Mesodermal cell (in vitro differentiated cells): ENCODE measurements around the gene PRDM5.

Experiments used
- H3K27ac ChIP-seq: 2 replicates; pipeline ENCODE4 v1.7.0; 2013; ENCODE audit warnings: mild to moderate bottlenecking, low read depth, low read length, moderate library complexity; ENCODE audit not compliant: severe bottlenecking
- H3K36me3 ChIP-seq: 2 replicates; pipeline ENCODE4 v1.7.1; 2013; ENCODE audit warnings: mild to moderate bottlenecking, low read length, moderate library complexity; ENCODE audit not compliant: control insufficient read depth, insufficient read depth
- H3K4me1 ChIP-seq: one replicate; pipeline ENCODE4 v1.7.1; 2013; ENCODE audit warnings: mild to moderate bottlenecking, low read length; ENCODE audit not compliant: insufficient read depth, control insufficient read depth, poor library complexity, severe bottlenecking
- H3K4me3 ChIP-seq: 2 replicates; pipeline ENCODE4 v1.7.0; 2013; ENCODE audit warnings: low read length, control low read depth, mild to moderate bottlenecking; ENCODE audit not compliant: insufficient read depth, poor library complexity, severe bottlenecking; ENCODE audit errors: extremely low read depth
- H3K9me3 ChIP-seq: 2 replicates; pipeline ENCODE4 v1.7.1; 2013; ENCODE audit warnings: mild to moderate bottlenecking, low read length, moderate library complexity; ENCODE audit not compliant: control insufficient read depth
- WGBS, 2 experiments: methylation state at CpG; one replicate each; pipeline ENCODE4 v1.1.5; 2013; ENCODE audit warnings: missing lambda C conversion rate in 2 of 2; ENCODE audit not compliant: insufficient coverage in 2 of 2; 5-methylcytosine and 5-hydroxymethylcytosine counted together

Gene PRDM5

DNA sequence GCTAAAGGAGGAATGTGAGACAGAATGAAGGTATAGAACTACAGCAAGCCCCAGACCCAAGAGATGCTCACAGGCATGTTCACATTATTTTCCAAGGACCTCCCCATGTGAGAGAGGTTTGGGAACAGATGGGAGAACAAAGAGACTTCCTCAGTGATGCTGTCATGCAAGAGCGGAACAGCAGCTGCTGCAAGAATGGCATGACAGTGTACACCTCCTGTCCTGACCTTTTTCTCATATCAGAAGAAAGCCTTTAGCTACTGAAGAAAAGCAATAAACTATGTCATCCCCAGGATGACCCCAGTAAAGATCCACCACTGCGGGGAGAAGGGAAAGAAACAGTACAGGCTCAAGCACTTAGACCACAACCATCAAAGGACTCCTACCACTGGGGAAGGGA lies 7.2 kb downstream of the PRDM5 start:
- no peaks in the 10 kb centered on the region for H3K9me3 ChIP-seq
- no peaks in the 10 kb centered on the region for H3K36me3 ChIP-seq
- H3K4me1 ChIP-seq: no peaks in the 10 kb centered on the region
- 100% methylated on average over 1 of the region's 2 CpGs for WGBS, 2 experiments
- no peak overlapping the region for H3K4me3 ChIP-seq
- no peak overlapping the region for H3K27ac ChIP-seq

DNA sequence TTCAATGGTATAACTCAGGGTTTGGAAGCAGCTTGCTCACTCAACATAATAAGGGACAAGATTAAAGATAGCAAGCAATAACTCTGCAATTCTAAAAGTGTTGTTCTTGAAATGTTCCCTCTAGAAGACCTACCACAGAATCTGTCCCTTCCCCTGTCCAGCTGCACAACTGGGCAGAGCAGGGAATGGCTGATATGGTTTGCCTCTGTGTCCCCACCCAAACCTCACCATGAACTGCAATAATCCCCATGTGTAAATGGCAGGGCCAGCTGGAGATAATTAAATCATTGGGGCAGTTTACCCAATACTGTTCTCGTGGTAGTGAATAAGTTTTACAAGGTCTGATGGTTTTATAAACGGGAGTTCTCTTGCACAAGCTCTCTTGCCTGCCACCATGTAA lies 19.1 kb downstream of the PRDM5 start:
- Histone ChIP-seq H3K4me1 (no peaks in the 10 kb centered on the region), H3K27ac (no peak overlapping the region), H3K9me3 (peaks cover 3% of the 10 kb centered on the region), H3K36me3 (peaks cover 18% of the 10 kb centered on the region), H3K4me3 (no peak overlapping the region)
- WGBS, 2 experiments: 90% methylated on average over 2 of the region's 2 CpGs; no CpG with 5 or more reads in 1 of the 2 experiments

DNA sequence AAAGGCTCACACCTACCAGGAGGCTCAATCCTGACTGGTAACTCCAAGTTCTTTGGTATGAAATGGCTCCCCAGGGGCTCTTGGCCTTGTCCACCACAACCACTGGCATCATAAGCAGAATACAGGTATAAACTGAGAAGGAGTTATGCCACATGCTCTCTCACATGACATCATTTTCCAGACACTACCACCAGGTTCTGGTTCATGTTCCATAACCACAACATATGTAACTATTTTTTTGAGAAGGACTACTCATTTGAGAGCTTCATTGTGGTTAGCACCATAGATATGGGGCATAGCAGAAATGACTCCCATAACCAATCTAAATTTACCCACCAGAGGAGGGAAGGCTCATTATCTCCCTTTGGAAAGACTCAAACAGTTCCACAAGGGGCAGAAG lies 19.6 kb downstream of the PRDM5 start:
- H3K4me3 ChIP-seq: no peak overlapping the region
- H3K4me1 ChIP-seq: no peaks in the 10 kb centered on the region
- no peak overlapping the region for H3K27ac ChIP-seq
- peaks cover 18% of the 10 kb centered on the region for H3K36me3 ChIP-seq
- H3K9me3 ChIP-seq: peaks cover 3% of the 10 kb centered on the region

DNA sequence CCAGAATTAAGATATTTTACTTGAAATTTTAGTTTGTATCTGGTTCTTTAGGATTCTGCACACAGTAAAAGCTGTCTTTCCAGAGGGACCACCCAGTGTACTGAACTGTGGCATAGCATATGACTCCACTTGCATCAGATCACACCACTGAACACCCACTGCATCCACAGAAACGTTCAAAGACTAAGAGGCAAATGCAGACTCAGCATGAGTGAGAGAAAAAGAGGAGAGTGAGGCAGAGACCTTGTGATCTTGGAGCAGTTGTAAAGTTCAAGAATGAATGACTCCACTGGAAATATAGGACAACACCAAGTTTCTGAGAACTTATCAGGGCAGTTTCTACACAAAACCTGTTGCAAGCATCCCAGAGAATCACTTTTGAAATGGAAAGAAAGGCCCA lies 20.8 kb downstream of the PRDM5 start:
- Histone ChIP-seq H3K4me3 (no peak overlapping the region), H3K36me3 (peaks cover 18% of the 10 kb centered on the region), H3K9me3 (peaks cover 3% of the 10 kb centered on the region), H3K27ac (no peak overlapping the region), H3K4me1 (no peaks in the 10 kb centered on the region)
- WGBS, 2 experiments: no CpG with 5 or more reads among the region's 1 CpG

DNA sequence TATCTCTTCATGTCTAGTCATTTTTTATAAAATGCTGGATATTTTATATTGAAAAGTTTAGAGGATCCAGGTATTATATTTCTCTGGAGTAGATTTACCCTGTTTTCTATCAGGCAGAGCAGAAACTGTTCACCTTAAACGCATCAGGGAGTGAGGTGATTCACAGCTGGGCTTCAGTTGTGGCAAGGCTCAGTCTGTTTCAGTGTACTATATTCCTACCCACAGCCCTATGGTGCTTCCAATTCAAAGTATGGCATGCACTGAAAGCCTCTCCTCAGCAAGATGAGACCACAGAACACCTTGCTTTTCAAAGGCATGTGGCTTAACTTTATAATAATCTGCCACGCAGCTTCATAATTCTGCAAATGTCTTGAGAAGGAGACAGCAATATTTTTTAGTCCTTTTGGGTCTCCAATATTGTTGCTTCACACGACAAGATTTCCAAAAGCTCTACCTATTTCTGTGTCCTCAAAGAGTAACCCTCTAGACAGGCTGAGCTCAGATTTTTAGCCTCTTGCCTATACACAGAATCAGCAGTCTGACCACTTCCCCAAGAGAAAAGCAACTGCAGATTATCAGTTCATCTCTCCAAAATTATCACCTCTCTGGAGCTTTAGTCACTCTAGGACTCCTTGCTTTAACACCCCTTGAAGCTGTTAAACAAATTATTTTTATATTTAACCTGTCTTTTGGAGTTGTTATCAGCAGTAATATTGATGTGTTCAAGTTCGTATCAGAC lies 24.4 kb downstream of the PRDM5 start:
- H3K4me1 ChIP-seq: no peaks in the 10 kb centered on the region
- 95 to 100% methylated on average over 1 to 2 of the region's 4 CpGs for WGBS, 2 experiments
- no peak overlapping the region for H3K27ac ChIP-seq
- H3K9me3 ChIP-seq: no peaks in the 10 kb centered on the region
- peaks cover 8% of the 10 kb centered on the region for H3K36me3 ChIP-seq
- H3K4me3 ChIP-seq: no peak overlapping the region

DNA sequence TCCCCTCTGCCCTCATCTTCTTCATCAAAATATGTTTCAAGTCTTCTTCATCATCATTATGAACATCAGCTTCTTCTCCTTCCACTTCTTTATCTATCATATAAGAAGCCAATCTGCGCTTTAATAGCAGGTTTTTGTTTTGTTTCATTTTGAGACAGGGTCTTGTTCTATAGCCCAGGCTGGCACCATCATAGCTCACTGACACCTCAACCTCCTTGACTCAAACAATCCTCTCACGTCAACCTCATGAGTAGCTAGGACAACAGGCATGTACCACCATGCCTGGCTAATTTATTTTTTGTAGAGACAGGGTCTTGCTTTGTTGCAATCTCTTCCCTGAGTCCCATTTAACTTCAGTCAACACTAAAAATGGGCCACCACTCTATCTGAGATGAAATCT lies 27.0 kb downstream of the PRDM5 start:
- Histone ChIP-seq H3K36me3 (no peaks in the 10 kb centered on the region), H3K4me3 (no peak overlapping the region), H3K4me1 (no peaks in the 10 kb centered on the region), H3K27ac (no peak overlapping the region), H3K9me3 (peaks cover 9% of the 10 kb centered on the region)
- no CpG with 5 or more reads among the region's 2 CpGs for WGBS, 2 experiments

DNA sequence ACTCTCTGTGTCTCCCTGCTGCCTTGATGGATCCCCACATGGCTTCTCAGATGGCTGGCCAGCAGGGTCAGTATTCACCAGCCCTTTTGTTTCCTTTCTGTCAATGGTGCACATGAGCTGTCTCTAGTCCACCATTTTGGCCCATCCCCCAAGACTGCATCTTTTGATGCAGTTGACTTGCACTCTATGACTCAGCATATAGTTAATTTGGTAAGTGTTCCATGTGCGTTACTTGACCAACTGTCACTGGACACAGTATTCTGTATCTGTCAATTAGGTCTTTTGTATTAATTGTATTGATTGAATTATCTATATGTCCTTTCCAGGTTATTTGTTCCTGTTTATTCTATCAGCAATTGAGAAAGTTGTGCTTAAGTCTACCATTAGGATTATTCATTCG lies 29.2 kb downstream of the PRDM5 start:
- Histone ChIP-seq H3K27ac (no peak overlapping the region), H3K4me1 (no peaks in the 10 kb centered on the region), H3K9me3 (peaks cover 13% of the 10 kb centered on the region), H3K36me3 (no peaks in the 10 kb centered on the region), H3K4me3 (no peak overlapping the region)
- 100% methylated on average over 1 of the region's 2 CpGs; no CpG with 5 or more reads in 1 of the 2 experiments for WGBS, 2 experiments

DNA sequence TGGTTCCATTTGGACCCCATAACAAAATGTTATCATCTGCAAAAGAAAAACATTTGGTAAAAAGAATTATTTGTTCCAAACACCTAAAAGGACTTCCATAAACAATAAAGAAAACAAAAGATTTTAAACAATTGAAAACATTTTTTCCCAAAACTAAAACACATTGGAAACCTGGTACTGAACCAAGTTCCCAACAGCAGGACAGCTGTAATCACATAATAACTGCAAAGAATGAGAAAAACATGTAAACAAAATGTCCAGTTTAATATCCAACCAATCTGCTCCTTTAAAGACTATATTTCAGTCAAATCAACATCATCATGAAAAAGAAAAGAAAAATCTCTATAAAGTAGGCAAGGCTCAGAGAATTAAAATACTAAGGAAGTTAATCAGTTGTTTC lies 36.3 kb downstream of the PRDM5 start:
- Histone ChIP-seq H3K4me3 (no peak overlapping the region), H3K27ac (no peak overlapping the region), H3K36me3 (peaks cover 4% of the 10 kb centered on the region)

DNA sequence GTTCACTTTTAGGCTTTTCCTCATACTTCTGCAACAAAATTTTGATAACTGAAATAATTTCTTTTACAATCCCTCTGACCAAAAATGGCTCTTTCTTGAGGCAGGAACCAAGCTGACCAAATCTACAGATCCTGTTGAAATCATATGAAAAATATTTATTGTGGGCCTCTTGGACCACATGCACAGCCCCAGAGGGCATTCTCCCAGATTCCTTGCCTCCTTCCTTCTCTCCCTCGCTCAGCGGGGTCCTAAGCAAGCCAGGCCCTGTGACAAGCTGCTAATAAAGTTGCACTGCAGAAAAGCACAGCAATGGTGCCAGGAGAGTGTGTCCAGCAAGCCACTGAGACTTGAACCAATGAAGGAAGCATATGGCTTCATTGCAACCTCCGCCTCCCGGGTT lies 40.7 kb downstream of the PRDM5 start:
- H3K27ac ChIP-seq: no peak overlapping the region
- H3K4me1 ChIP-seq: no peaks in the 10 kb centered on the region
- no peak overlapping the region for H3K4me3 ChIP-seq
- no peaks in the 10 kb centered on the region for H3K9me3 ChIP-seq
- H3K36me3 ChIP-seq: peaks cover 4% of the 10 kb centered on the region
- 94 to 100% methylated on average over 2 to 4 of the region's 4 CpGs for WGBS, 2 experiments

More for the DNA sequence above, 36.3 kb downstream of the PRDM5 start:
- H3K9me3 ChIP-seq: peaks cover 7% of the 10 kb centered on the region
- no peaks in the 10 kb centered on the region for H3K4me1 ChIP-seq

DNA sequence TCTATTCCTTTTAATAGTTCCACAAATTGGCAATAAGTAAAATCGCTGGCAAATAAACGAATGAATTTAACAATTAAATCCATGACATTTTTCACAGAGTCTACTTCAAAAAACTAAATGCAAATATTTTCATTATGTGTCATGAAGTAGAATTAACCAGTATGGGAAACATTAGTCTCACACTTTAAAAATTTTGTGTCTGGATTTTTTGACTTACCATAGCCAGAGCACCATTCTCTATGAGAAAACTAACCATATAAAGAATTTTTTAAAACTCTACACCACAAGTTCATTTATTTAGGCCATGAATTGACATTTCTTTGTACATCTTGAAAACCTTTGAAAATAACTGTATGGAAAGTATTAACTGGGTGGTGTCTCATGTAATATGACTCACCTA lies 41.2 kb downstream of the PRDM5 start:
- 100% methylated on average over 2 of the region's 2 CpGs; no CpG with 5 or more reads in 1 of the 2 experiments for WGBS, 2 experiments
- Histone ChIP-seq H3K4me1 (no peaks in the 10 kb centered on the region), H3K36me3 (peaks cover 4% of the 10 kb centered on the region), H3K27ac (no peak overlapping the region), H3K9me3 (no peaks in the 10 kb centered on the region), H3K4me3 (no peak overlapping the region)

DNA sequence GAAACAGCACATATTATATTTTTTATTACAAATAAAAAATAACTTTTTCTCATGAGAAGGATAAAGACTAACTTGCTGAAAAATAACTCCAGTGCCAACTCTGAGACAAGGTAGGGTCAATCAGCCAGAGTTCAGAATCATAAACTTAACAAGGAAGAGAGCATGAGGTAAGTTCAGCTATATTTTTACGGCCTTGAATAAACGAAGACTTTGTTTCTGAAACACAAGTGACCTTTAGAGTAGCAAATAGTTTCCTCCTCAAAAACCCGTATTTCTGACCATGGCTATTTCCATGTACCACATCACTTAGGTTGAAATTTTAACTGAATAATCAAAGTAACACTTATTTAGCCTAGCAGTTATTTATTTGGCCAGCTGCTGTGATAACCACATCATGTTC lies 45.5 kb downstream of the PRDM5 start:
- no peak overlapping the region for H3K4me3 ChIP-seq
- no peaks in the 10 kb centered on the region for H3K9me3 ChIP-seq
- H3K4me1 ChIP-seq: no peaks in the 10 kb centered on the region
- H3K36me3 ChIP-seq: peaks cover 1% of the 10 kb centered on the region
- no peak overlapping the region for H3K27ac ChIP-seq
- 94 to 100% methylated on average over 1 to 2 of the region's 3 CpGs for WGBS, 2 experiments
